ENCODE results near the gene DNAJA1. TPM values are rescaled to one million over a fixed set of nuclear protein-coding genes. Genes with fewer than 3 reads are reported as not detected.

The DNAJA1 gene
- total and polyA plus RNA-seq, 12 donors: 27.3 to 90.4 (median 54.7) TPM

- TF ChIP-seq, protein P1, sequence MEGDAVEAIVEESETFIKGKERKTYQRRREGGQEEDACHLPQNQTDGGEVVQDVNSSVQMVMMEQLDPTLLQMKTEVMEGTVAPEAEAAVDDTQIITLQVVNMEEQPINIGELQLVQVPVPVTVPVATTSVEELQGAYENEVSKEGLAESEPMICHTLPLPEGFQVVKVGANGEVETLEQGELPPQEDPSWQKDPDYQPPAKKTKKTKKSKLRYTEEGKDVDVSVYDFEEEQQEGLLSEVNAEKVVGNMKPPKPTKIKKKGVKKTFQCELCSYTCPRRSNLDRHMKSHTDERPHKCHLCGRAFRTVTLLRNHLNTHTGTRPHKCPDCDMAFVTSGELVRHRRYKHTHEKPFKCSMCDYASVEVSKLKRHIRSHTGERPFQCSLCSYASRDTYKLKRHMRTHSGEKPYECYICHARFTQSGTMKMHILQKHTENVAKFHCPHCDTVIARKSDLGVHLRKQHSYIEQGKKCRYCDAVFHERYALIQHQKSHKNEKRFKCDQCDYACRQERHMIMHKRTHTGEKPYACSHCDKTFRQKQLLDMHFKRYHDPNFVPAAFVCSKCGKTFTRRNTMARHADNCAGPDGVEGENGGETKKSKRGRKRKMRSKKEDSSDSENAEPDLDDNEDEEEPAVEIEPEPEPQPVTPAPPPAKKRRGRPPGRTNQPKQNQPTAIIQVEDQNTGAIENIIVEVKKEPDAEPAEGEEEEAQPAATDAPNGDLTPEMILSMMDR (IDR thresholded peaks at IDR 0.05): no peak
- Histone ChIP-seq H3K4me3 (no peak overlapping the region), H3K36me3 (peaks cover 0 to 66% (median 44%) of the 10 kb centered on the region in 9 donors), H3K27me3 (no peaks in the 10 kb centered on the region), H3K9me3 (no peaks in the 10 kb centered on the region), H3K4me1 (peaks cover 3 to 45% (median 7%) of the 10 kb centered on the region in 9 donors), H3K27ac (peak overlapping the region in 1 of 10 donors; percentile 97)
- DNase-seq (no peak), ATAC-seq (no peak)
- WGBS, 2 donors: 90 to 91% methylated on average over 9 of the region's 9 CpGs
- intact Hi-C loops (cut with DNase I): no loop called here
These were observed 15.8 kb downstream of the DNAJA1 start for GRCh38 chr9:33040792-33041431.

- Histone ChIP-seq H3K9me3 (no peaks in the 10 kb centered on the region), H3K4me3 (no peak overlapping the region), H3K36me3 (peaks cover 0 to 66% (median 37%) of the 10 kb centered on the region in 9 donors), H3K27ac (peak overlapping the region in 1 of 10 donors; percentile 97), H3K4me1 (peaks cover 3 to 45% (median 7%) of the 10 kb centered on the region in 9 donors), H3K27me3 (no peaks in the 10 kb centered on the region)
- intact Hi-C loops (cut with DNase I): no loop called here
- 86 to 87% methylated on average over 10 of the region's 10 CpGs for WGBS, 2 donors
- TF ChIP-seq, protein P1 (IDR thresholded peaks at IDR 0.05): no peak
- ATAC-seq: no peak
- DNase-seq: no peak
These were observed 16.5 kb downstream of the DNAJA1 start for GRCh38 chr9:33041432-33042188.

DNA sequence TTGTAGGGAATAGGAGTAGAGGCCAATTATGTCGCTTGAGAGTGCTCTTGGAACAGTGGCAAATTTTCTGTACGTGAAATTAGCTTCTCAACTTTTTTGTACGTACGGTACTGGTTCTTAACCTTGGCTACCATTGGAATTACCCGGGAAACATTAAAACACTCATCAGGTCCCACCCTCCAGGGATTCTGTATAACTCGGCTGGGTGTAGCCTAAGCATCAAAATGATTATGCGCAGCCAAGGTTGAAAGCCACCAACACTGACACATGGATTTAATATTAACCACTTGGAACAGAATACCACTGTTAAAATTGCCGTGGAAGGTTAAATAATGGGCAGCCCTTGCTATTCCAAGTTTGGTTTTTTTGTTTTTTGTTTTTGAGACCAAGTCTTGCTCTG is 17.4 kb downstream of the DNAJA1 start:
- intact Hi-C loops (cut with DNase I): no loop called here
- Histone ChIP-seq H3K27ac (peak overlapping the region in 1 of 10 donors; percentile 97), H3K9me3 (no peaks in the 10 kb centered on the region), H3K36me3 (peaks cover 0 to 66% (median 34%) of the 10 kb centered on the region in 9 donors), H3K27me3 (no peaks in the 10 kb centered on the region), H3K4me3 (no peak overlapping the region), H3K4me1 (peaks cover 3 to 45% (median 7%) of the 10 kb centered on the region in 9 donors)
- ATAC-seq (no peak), DNase-seq (no peak)
- WGBS, 2 donors: 75 to 76% methylated on average over 8 of the region's 8 CpGs
- TF ChIP-seq, protein P1 (IDR thresholded peaks at IDR 0.05): no peak

DNA sequence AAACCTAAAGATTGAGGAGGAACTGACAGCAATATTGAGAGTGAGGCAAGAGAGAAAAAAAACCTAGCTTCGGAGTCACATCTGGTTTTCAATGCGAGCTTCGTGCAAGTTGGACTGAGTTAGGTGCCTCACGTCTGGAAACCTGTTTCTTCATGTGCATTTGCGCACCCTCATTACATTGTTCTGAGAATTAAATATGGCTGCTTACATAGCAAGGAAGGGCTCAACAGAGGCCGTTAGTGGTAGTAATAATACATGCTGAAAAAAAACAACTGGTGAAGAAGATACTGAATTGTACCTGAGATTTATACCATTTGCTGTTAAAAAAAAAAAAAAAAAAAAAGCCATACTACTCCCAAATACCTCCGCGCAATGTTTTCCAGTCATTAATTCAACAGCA is 18.6 kb downstream of the DNAJA1 start:
- WGBS, 2 donors: 45 to 46% methylated on average over 8 of the region's 8 CpGs
- H3K36me3 ChIP-seq: peaks cover 0 to 65% (median 32%) of the 10 kb centered on the region in 9 donors
- TF ChIP-seq, protein P1 (IDR thresholded peaks at IDR 0.05): no peak
- intact Hi-C loops (cut with DNase I): loop anchor here in 1 of 10 donors (2.0 kb wide), 1 partner anchor 19 kb away; the partner anchor contains the start of gene DNAJA1
- peak overlapping the region in 9 of 10 donors; percentile 89 to 97 (median 94) for H3K27ac ChIP-seq
- no peak for ATAC-seq
- no peaks in the 10 kb centered on the region for H3K9me3 ChIP-seq
- H3K4me1 ChIP-seq: peaks cover 3 to 45% (median 7%) of the 10 kb centered on the region in 9 donors
- H3K4me3 ChIP-seq: peak overlapping the region; percentile 34 to 77 (median 70)
- no peak for DNase-seq
- H3K27me3 ChIP-seq: no peaks in the 10 kb centered on the region
